Bronchial epithelial cell (primary cell): ENCODE data around the gene GIT2. TPM values are rescaled to one million over a fixed set of nuclear protein-coding genes. Genes with fewer than 3 reads are reported as not detected.
"Not testable (repeated sequence)": the region's sequence is repeated elsewhere in the genome, so short reads cannot be mapped to it uniquely, and the experiment has no call there.

ENCODE experiments used
- DNase-seq: peaks from one replicate; pipeline ENCODE4 v3.0.0-alpha.2; 2010; ENCODE audit warnings: low read depth
- FAIRE-seq: peaks from 2 replicates; lab custom pipeline; 2011; peaks lifted over from hg19 to GRCh38; lab: Jason Lieb, UNC
- H3K27me3 ChIP-seq: 2 replicates; pipeline ENCODE4 v1.5.1; 2011; ENCODE audit warnings: low read length; ENCODE audit not compliant: control insufficient read depth, insufficient read depth
- H3K36me3 ChIP-seq: 2 replicates; pipeline ENCODE4 v1.5.1; 2011; ENCODE audit warnings: low read length; ENCODE audit not compliant: control insufficient read depth, insufficient read depth
- H3K4me3 ChIP-seq: 2 replicates; pipeline ENCODE4 v1.5.1; 2011; ENCODE audit warnings: mild to moderate bottlenecking, low read depth, low read length, control low read depth
- total RNA-seq: library from RNA; depleted of rRNA; stranded (reverse); fragments of >200 nt; gene quantifications from 2 replicates; pipeline ENCODE4 v1.2.1, GENCODE V29; 2014
- TF ChIP-seq, protein P1 (sequence below): IDR thresholded peaks from 2 replicates; pipeline ENCODE4 v1.5.1; 2011; ENCODE audit warnings: mild to moderate bottlenecking, moderate library complexity, low read length, control low read depth, inconsistent platforms; ENCODE audit not compliant: insufficient read depth, severe bottlenecking

Gene GIT2
- total RNA-seq, 1 donor from 2014 or later: 22.4 TPM

DNA sequence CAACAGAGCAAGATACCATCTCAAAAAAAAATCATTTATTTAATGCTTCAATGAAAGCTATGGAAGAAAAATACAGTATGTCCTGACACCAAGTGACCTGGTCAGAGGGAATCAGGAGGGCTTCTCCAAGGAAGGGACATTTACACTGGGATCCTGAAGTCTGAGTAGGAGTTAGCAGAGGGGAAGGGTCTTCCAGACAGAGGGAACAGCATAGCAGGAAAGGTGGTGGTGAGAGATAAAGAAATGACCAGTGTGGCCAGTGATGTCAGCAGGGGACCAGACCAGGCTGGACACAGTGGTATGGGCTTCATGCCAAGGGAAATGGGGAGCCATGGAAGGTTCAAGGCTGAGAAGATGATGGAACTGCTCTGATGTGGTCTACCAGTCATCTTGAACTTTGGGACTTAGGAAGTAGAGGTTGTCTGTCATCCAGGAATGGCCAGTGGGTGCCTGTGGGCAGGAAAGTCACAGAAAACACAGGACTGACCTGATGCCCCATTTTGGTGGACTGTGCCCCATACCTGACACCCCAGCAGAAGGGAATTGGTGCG lies 103.9 kb downstream of the GIT2 start:
- DNase-seq (no peak), FAIRE-seq (no peak)
- no peaks in the 10 kb centered on the region for H3K27me3 ChIP-seq
- no peak overlapping the region for H3K4me3 ChIP-seq
- H3K36me3 ChIP-seq: no peaks in the 10 kb centered on the region
- TF ChIP-seq, protein P1, sequence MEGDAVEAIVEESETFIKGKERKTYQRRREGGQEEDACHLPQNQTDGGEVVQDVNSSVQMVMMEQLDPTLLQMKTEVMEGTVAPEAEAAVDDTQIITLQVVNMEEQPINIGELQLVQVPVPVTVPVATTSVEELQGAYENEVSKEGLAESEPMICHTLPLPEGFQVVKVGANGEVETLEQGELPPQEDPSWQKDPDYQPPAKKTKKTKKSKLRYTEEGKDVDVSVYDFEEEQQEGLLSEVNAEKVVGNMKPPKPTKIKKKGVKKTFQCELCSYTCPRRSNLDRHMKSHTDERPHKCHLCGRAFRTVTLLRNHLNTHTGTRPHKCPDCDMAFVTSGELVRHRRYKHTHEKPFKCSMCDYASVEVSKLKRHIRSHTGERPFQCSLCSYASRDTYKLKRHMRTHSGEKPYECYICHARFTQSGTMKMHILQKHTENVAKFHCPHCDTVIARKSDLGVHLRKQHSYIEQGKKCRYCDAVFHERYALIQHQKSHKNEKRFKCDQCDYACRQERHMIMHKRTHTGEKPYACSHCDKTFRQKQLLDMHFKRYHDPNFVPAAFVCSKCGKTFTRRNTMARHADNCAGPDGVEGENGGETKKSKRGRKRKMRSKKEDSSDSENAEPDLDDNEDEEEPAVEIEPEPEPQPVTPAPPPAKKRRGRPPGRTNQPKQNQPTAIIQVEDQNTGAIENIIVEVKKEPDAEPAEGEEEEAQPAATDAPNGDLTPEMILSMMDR: no peak

GRCh38 chr12:109891731-109892130 lies 104.4 kb downstream of the GIT2 start:
- FAIRE-seq, H3K4me3 ChIP-seq, H3K27me3 ChIP-seq, H3K36me3 ChIP-seq, DNase-seq: not testable (repeated sequence)

DNA sequence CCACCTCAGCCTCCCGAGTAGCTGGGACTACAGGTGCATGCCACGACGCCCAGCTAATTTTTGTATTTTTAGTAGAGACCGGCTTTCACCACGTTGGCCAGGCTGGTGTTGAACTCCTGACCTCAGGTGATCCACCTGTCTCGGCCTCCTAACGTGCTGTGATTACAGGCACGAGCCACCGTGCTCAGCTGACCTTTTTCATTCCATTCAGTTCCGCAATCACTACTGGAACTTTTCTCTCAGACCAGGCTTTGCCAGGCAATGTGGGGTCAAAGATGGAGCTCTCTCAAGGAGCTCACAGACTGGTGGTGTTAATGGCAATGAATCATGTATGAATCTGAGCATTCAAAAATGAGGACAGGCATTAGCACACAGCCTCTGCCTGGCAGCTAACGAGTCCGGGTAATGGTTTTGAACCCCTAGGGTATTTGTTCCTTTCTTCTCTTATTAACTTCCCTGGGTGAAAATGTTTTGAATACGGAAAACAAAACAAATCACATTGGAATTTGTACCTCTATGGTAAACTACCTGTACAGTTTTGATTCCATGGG lies 105.5 kb downstream of the GIT2 start:
- Histone ChIP-seq H3K4me3 (no peak overlapping the region), H3K36me3 (no peaks in the 10 kb centered on the region), H3K27me3 (no peaks in the 10 kb centered on the region)
- DNase-seq (no peak), FAIRE-seq (no peak)
- TF ChIP-seq, protein P1: no peak

DNA sequence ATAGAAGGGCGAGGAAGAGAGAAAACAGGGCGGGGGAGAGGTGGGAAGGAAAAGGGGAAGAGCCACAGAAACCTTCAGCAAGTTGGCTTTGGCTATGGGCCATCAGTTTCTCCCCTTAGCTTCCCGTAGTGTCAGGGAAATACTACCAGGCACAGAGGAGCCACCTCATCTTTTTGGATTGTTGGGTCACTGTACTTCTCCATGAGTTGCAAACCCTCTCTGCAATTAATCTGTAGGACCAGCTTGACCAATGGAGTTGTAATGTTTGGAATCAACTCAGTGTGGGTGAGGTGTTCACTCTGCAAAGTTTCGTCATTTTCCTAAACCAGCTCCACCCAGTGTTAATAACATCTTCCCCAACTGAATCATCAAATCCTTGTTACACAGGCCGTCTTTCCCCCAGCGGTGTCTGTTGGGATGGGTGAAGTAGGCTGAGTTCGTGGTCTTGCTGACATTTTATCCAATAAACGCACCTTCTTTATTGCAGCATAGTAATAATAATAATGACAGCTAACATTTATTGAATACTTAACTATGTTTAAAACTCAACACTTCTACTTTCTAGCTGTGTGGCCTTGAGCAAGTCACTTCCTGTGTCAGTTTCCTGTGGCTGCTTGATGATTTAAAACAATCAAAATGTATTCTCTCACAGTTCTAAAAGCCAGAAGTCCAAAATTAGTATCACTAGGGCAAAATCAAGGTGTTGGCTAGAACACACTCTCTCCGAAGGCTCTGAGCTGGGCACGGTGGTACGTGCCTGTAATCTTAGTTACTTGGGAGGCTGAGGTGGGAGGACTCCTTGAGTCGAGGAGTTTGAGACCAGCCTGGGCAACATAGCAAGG lies 107.8 kb downstream of the GIT2 start:
- Histone ChIP-seq H3K4me3 (no peak overlapping the region), H3K36me3 (no peaks in the 10 kb centered on the region), H3K27me3 (no peaks in the 10 kb centered on the region)
- TF ChIP-seq, protein P1: peak; percentile 5
- peak; percentile 99 for DNase-seq
- FAIRE-seq: no peak

- FAIRE-seq (no peak), DNase-seq (peak; percentile 76)
- no peaks in the 10 kb centered on the region for H3K27me3 ChIP-seq
- TF ChIP-seq, protein P1: no peak
- H3K4me3 ChIP-seq: no peak overlapping the region
- no peaks in the 10 kb centered on the region for H3K36me3 ChIP-seq
Observed at GRCh38 chr12:109885616-109886015, 110.6 kb downstream of the GIT2 start.

DNA sequence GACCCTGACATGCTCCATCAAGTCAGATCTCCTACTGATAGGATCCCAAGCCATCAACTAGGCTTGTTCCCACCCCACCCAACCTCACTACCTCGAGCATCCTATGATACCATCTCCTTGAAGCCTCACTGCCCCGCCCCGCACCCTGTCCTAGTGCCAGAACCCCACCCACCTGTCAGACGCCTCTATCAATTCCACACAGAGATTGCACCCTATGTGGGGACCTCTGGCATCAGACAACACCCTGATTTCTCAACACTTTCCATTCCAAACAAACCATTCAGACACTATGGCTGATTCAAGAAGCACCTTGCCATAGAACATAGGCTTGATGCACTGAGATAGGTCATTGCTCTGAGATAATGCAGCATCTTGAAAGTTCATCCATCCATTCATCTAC lies 112.7 kb downstream of the GIT2 start:
- no peak for FAIRE-seq
- H3K4me3 ChIP-seq: no peak overlapping the region
- DNase-seq: peak; percentile 83
- TF ChIP-seq, protein P1: no peak
- peaks cover 3% of the 10 kb centered on the region for H3K36me3 ChIP-seq
- no peaks in the 10 kb centered on the region for H3K27me3 ChIP-seq
